Measurements from ENCODE around the gene CACNA2D4.

The CACNA2D4 gene

GRCh38 chr12:1851151-1851701 is 67.2 kb downstream of the CACNA2D4 start:
- Histone ChIP-seq H3K27ac (ENCODE audit: low read length) (no peak overlapping the region), H3K79me2 (ENCODE audit: low read length) (no peaks in the 10 kb centered on the region), H4K20me1 (ENCODE audit: insufficient read depth, low read length) (no peaks in the 10 kb centered on the region), H3K4me2 (ENCODE audit: low read length) (no peak overlapping the region), H3K27me3 (ENCODE audit: low read depth, low read length) (peaks cover 10% of the 10 kb centered on the region), H2AFZ (ENCODE audit: low read depth, low read length) (no peak overlapping the region), H3K36me3 (replicated peaks; ENCODE audit: low read depth, low read length) (no peaks in the 10 kb centered on the region), H3K9ac (ENCODE audit: low read length) (no peak overlapping the region), H3K4me3 (ENCODE audit: low read length) (no peak overlapping the region), H3K9me3 (ENCODE audit: insufficient read depth, low read length) (no peaks in the 10 kb centered on the region), H3K4me1 (ENCODE audit: low read length) (no peaks in the 10 kb centered on the region)
- TF ChIP-seq EZH2phosphoT487 (IDR thresholded peaks at IDR 0.05; ENCODE audit: low read depth), result no peak
- TF ChIP-seq CTCF (IDR thresholded peaks at IDR 0.05; ENCODE audit: low read depth, low read length), result no peak

GRCh38 chr12:1848745-1849144 is 69.7 kb downstream of the CACNA2D4 start:
- Histone ChIP-seq H3K27me3 (ENCODE audit: low read depth, low read length) (peaks cover 21% of the 10 kb centered on the region), H3K9ac (ENCODE audit: low read length) (no peak overlapping the region), H3K27ac (ENCODE audit: low read length) (no peak overlapping the region), H3K4me3 (ENCODE audit: low read length) (no peak overlapping the region), H4K20me1 (ENCODE audit: insufficient read depth, low read length) (no peaks in the 10 kb centered on the region), H3K4me1 (ENCODE audit: low read length) (no peaks in the 10 kb centered on the region), H2AFZ (ENCODE audit: low read depth, low read length) (no peak overlapping the region), H3K9me3 (ENCODE audit: insufficient read depth, low read length) (no peaks in the 10 kb centered on the region), H3K79me2 (ENCODE audit: low read length) (no peaks in the 10 kb centered on the region), H3K36me3 (replicated peaks; ENCODE audit: low read depth, low read length) (no peaks in the 10 kb centered on the region), H3K4me2 (ENCODE audit: low read length) (no peak overlapping the region)
- no peak for TF ChIP-seq EZH2phosphoT487 (IDR thresholded peaks at IDR 0.05; ENCODE audit: low read depth)
- no peak for TF ChIP-seq CTCF (IDR thresholded peaks at IDR 0.05; ENCODE audit: low read depth, low read length)

DNA sequence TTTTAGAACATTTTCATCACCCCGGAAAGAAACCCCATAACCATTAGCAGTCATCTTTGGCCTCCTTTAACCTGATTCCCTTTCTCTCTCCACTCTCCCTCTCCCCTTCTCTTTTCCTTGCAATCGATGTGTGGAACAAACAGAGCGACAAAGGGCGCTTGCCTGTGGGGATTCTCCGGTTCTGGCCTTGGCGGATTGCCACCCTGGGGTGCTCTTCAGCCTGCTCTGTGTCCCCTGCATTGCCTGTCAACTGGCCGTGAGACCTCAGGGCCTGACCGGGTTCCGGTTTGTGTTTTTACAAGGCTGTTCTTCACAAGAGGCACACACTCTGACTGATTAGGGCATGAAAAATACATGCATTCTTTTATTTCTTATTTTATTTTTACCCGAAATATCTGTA is 70.3 kb downstream of the CACNA2D4 start:
- H3K27me3 ChIP-seq (ENCODE audit: low read depth, low read length), result peaks cover 27% of the 10 kb centered on the region
- no peaks in the 10 kb centered on the region for H3K4me1 ChIP-seq (ENCODE audit: low read length)
- TF ChIP-seq CTCF (IDR thresholded peaks at IDR 0.05; ENCODE audit: low read depth, low read length) (no peak), EZH2phosphoT487 (IDR thresholded peaks at IDR 0.05; ENCODE audit: low read depth) (no peak)
- no peaks in the 10 kb centered on the region for H3K79me2 ChIP-seq (ENCODE audit: low read length)
- no peaks in the 10 kb centered on the region for H4K20me1 ChIP-seq (ENCODE audit: insufficient read depth, low read length)
- H3K9ac ChIP-seq (ENCODE audit: low read length), result no peak overlapping the region
- no peak overlapping the region for H3K27ac ChIP-seq (ENCODE audit: low read length)
- H3K4me2 ChIP-seq (ENCODE audit: low read length), result no peak overlapping the region
- H2AFZ ChIP-seq (ENCODE audit: low read depth, low read length), result no peak overlapping the region
- no peaks in the 10 kb centered on the region for H3K36me3 ChIP-seq (replicated peaks; ENCODE audit: low read depth, low read length)
- H3K9me3 ChIP-seq (ENCODE audit: insufficient read depth, low read length), result no peaks in the 10 kb centered on the region
- no peak overlapping the region for H3K4me3 ChIP-seq (ENCODE audit: low read length)

GRCh38 chr12:1847411-1847810 is 71.0 kb downstream of the CACNA2D4 start:
- no peaks in the 10 kb centered on the region for H3K79me2 ChIP-seq (ENCODE audit: low read length)
- H3K4me3 ChIP-seq (ENCODE audit: low read length), result no peak overlapping the region
- no peaks in the 10 kb centered on the region for H3K9me3 ChIP-seq (ENCODE audit: insufficient read depth, low read length)
- H2AFZ ChIP-seq (ENCODE audit: low read depth, low read length), result no peak overlapping the region
- no peaks in the 10 kb centered on the region for H3K36me3 ChIP-seq (replicated peaks; ENCODE audit: low read depth, low read length)
- H3K9ac ChIP-seq (ENCODE audit: low read length), result no peak overlapping the region
- H3K27ac ChIP-seq (ENCODE audit: low read length), result no peak overlapping the region
- no peak overlapping the region for H3K4me2 ChIP-seq (ENCODE audit: low read length)
- TF ChIP-seq EZH2phosphoT487 (IDR thresholded peaks at IDR 0.05; ENCODE audit: low read depth) (no peak), CTCF (IDR thresholded peaks at IDR 0.05; ENCODE audit: low read depth, low read length) (no peak)
- H3K27me3 ChIP-seq (ENCODE audit: low read depth, low read length), result peaks cover 28% of the 10 kb centered on the region
- no peaks in the 10 kb centered on the region for H4K20me1 ChIP-seq (ENCODE audit: insufficient read depth, low read length)
- H3K4me1 ChIP-seq (ENCODE audit: low read length), result no peaks in the 10 kb centered on the region
